IMR-90 (cell line): Measurements from ENCODE around the gene HOXD12. TPM values are rescaled to one million over a fixed set of nuclear protein-coding genes. Genes with fewer than 3 reads are reported as not detected.
A peak's percentile ranks its signal among the peaks of the same experiment; 100 is the strongest.

Experiments
- ATAC-seq: fragments of 200-7000 bp; cut with Tn5 transposase; 2 replicates; pipeline ENCODE4 v1.9.1; 2020; ENCODE audit warnings: low read depth, mild to moderate bottlenecking, moderate library complexity
- BruUV-seq: library from RNA; stranded (reverse); fragments of 400-500 nt; replicated peaks from 2 replicates; lab custom pipeline; 2021; lab: Mats Ljungman, UMichigan
- CTCF ChIA-PET: fragments of 300-600 bp; formaldehyde crosslinking; extraction: SDS; loops from one replicate; lab custom pipeline; 2021; ENCODE audit warnings: antibody characterized with exemption; lab: Yijun Ruan, JAX
- POLR2A ChIA-PET: fragments of 300-600 bp; sonication (Branson Sonifier 250); formaldehyde crosslinking; loops from one replicate; lab custom pipeline; 2022; ENCODE audit warnings: antibody characterized with exemption; ENCODE audit not compliant: unreplicated experiment; lab: Charles Lee
- DNase-seq: peaks from one replicate; pipeline ENCODE4 v3.0.0; 2013
- H2AFZ ChIP-seq: replicated peaks from 2 replicates; pipeline ENCODE3; 2013; ENCODE audit warnings: low read length, mild to moderate bottlenecking; ENCODE audit not compliant: poor library complexity
- H2AK5ac ChIP-seq: 2 replicates; pipeline ENCODE4 v1.6.1; 2013; ENCODE audit warnings: low read depth, low read length, inconsistent platforms
- H2AK9ac ChIP-seq: replicated peaks from 2 replicates; pipeline ENCODE3; 2013; ENCODE audit warnings: mild to moderate bottlenecking, low read depth, low read length, moderate library complexity; ENCODE audit not compliant: poor library complexity
- H2BK120ac ChIP-seq: 2 replicates; pipeline ENCODE4 v1.6.1; 2013; ENCODE audit warnings: low read depth, low read length, inconsistent platforms
- H2BK15ac ChIP-seq: 3 replicates; pipeline ENCODE4 v1.6.1; 2013; ENCODE audit warnings: low read depth, low read length, inconsistent platforms
- H2BK20ac ChIP-seq: 2 replicates; pipeline ENCODE4 v1.6.1; 2013; ENCODE audit warnings: low read depth, mild to moderate bottlenecking, inconsistent platforms, low read length, moderate library complexity
- H2BK5ac ChIP-seq: 2 replicates; pipeline ENCODE4 v1.6.1; 2013; ENCODE audit warnings: mild to moderate bottlenecking, low read depth, low read length, inconsistent platforms; ENCODE audit not compliant: poor library complexity, severe bottlenecking
- H3K14ac ChIP-seq: replicated peaks from 2 replicates; pipeline ENCODE4 v1.6.1; 2013; ENCODE audit warnings: low read depth, low read length, inconsistent platforms
- H3K18ac ChIP-seq: 2 replicates; pipeline ENCODE4 v1.6.1; 2013; ENCODE audit warnings: low read depth, low read length, control low read depth
- H3K23ac ChIP-seq: 2 replicates; pipeline ENCODE4 v1.6.1; 2013; ENCODE audit warnings: low read depth, low read length, inconsistent platforms
- H3K27ac ChIP-seq: 2 replicates; pipeline ENCODE4 v1.5.1; 2013; ENCODE audit warnings: mild to moderate bottlenecking, control low read depth, low read length; ENCODE audit not compliant: insufficient read depth
- H3K27me3 ChIP-seq: 2 replicates; pipeline ENCODE4 v1.6.1; 2013; ENCODE audit warnings: low read length; ENCODE audit not compliant: control insufficient read depth, insufficient read depth
- H3K36me3 ChIP-seq: 2 replicates; pipeline ENCODE4 v1.6.1; 2013; ENCODE audit warnings: low read length, mixed read lengths; ENCODE audit not compliant: control insufficient read depth, insufficient read depth
- H3K4ac ChIP-seq: 2 replicates; pipeline ENCODE4 v1.6.1; 2013; ENCODE audit warnings: low read depth, low read length, inconsistent platforms
- H3K4me1 ChIP-seq: 2 replicates; pipeline ENCODE4 v1.6.1; 2013; ENCODE audit warnings: low read length, mixed read lengths; ENCODE audit not compliant: control insufficient read depth, insufficient read depth
- H3K4me2 ChIP-seq: 2 replicates; pipeline ENCODE4 v1.6.1; 2013; ENCODE audit warnings: low read depth, mild to moderate bottlenecking, control low read depth, low read length, moderate library complexity
- H3K4me3 ChIP-seq: 2 replicates; pipeline ENCODE4 v1.5.1; 2013; ENCODE audit warnings: low read depth, mild to moderate bottlenecking, control low read depth, low read length, moderate library complexity; ENCODE audit not compliant: insufficient read depth
- H3K56ac ChIP-seq: 2 replicates; pipeline ENCODE4 v1.6.1; 2013; ENCODE audit warnings: low read length, inconsistent platforms; ENCODE audit not compliant: insufficient read depth; ENCODE audit errors: extremely low read depth
- H3K79me1 ChIP-seq, 2 experiments: 2 replicates each; pipeline ENCODE4 v1.6.1; 2013; ENCODE audit warnings: low read length in 2 of 2, inconsistent platforms in 1 of 2, low read depth in 1 of 2
- H3K9ac ChIP-seq: 2 replicates; pipeline ENCODE4 v1.6.1; 2013; ENCODE audit warnings: low read depth, low read length, control low read depth
- H3K9me1 ChIP-seq: 2 replicates; pipeline ENCODE4 v1.6.1; 2013; ENCODE audit warnings: low read length, inconsistent platforms; ENCODE audit not compliant: insufficient read depth
- H3K9me3 ChIP-seq: 2 replicates; pipeline ENCODE4 v1.6.1; 2013; ENCODE audit warnings: low read length; ENCODE audit not compliant: control insufficient read depth, insufficient read depth
- H4K20me1 ChIP-seq: 2 replicates; pipeline ENCODE4 v1.6.1; 2013; ENCODE audit warnings: low read length, inconsistent platforms; ENCODE audit not compliant: insufficient read depth
- H4K5ac ChIP-seq: 2 replicates; pipeline ENCODE4 v1.6.1; 2013; ENCODE audit warnings: mild to moderate bottlenecking, low read depth, low read length, control low read depth
- H4K8ac ChIP-seq, 2 experiments: 2 replicates each; pipeline ENCODE4 v1.6.1; 2013; ENCODE audit warnings: low read depth in 2 of 2, low read length in 2 of 2, control low read depth in 1 of 2, inconsistent platforms in 1 of 2
- H4K91ac ChIP-seq: 2 replicates; pipeline ENCODE4 v1.6.1; 2013; ENCODE audit warnings: low read depth, low read length, inconsistent platforms; ENCODE audit not compliant: insufficient read depth
- CEBPB ChIP-seq: IDR thresholded peaks from 2 replicates; pipeline ENCODE4 v1.6.1; 2012; ENCODE audit warnings: low read depth, low read length, improper control_type of control experiment
- CHD1 ChIP-seq: IDR thresholded peaks from 2 replicates; pipeline ENCODE4 v1.6.1; 2012; ENCODE audit warnings: low read depth, low read length, improper control_type of control experiment
- FOS ChIP-seq: fragments of 150-350 bp; IDR thresholded peaks from 2 replicates; pipeline ENCODE4 v1.6.1; 2016; ENCODE audit warnings: low read depth, low read length
- MXI1 ChIP-seq: IDR thresholded peaks from 2 replicates; pipeline ENCODE4 v1.6.1; 2012; ENCODE audit warnings: low read depth, mild to moderate bottlenecking, low read length, moderate library complexity, borderline replicate concordance
- NFE2L2 ChIP-seq: fragments of 150-350 bp; IDR thresholded peaks from 2 replicates; pipeline ENCODE4 v1.6.1; 2016; ENCODE audit warnings: low read depth, mild to moderate bottlenecking, low read length
- RAD21 ChIP-seq: IDR thresholded peaks from 2 replicates; pipeline ENCODE4 v1.6.1; 2012; ENCODE audit warnings: low read length, improper control_type of control experiment
- RFX5 ChIP-seq: IDR thresholded peaks from 2 replicates; pipeline ENCODE4 v1.8.0; 2012; ENCODE audit warnings: low read depth, mild to moderate bottlenecking, low read length, moderate library complexity
- SMC3 ChIP-seq: fragments of 150-350 bp; IDR thresholded peaks from 2 replicates; pipeline ENCODE4 v1.6.1; 2016; ENCODE audit warnings: low read depth, mild to moderate bottlenecking, antibody characterized with exemption, low read length, moderate library complexity
- WGBS, 2 experiments: methylation state at CpG; one replicate each; pipeline versions ENCODE4 v1.1.5 to v1.1.7; 2013; ENCODE audit warnings: missing lambda C conversion rate in 2 of 2; ENCODE audit not compliant: insufficient read length in 1 of 2; ENCODE audit errors: extremely low coverage in 2 of 2; 5-methylcytosine and 5-hydroxymethylcytosine counted together
- dilution Hi-C: fragments of 300-500 bp; cut with HindIII; formaldehyde crosslinking; loops from one replicate; pipeline ENCODE4 v1.14.3; 2018; ENCODE audit warnings: low sequenced_read_pairs; ENCODE audit not compliant: unreplicated experiment
- in situ Hi-C: fragments of 300-500 bp; cut with MboI; formaldehyde crosslinking; loops from 3 replicates; pipeline ENCODE4 v1.14.3; 2019; ENCODE audit warnings: low sequenced_read_pairs, inconsistent platforms, mixed read lengths
- intact Hi-C: fragments of 100-400 bp; cut with micrococcal nuclease; formaldehyde crosslinking; loops from 2 replicates; pipeline ENCODE4 v1.10.0; 2022
- polyA plus RNA-seq, 3 experiments: library from polyadenylated mRNA; depleted of rRNA; stranded (reverse); fragments of >200 nt; gene quantifications; 2 replicates each; pipeline ENCODE4 v1.2.3, GENCODE V29; 2012; ENCODE audit warnings: low replicate concordance in 1 of 3
- total RNA-seq: library from RNA; depleted of rRNA; stranded (reverse); fragments of >200 nt; gene quantifications from 2 replicates; pipeline ENCODE4 v1.2.3, GENCODE V29; 2012
- TF ChIP-seq, protein P1 (sequence below): conservative IDR thresholded peaks from 2 replicates; pipeline ENCODE4 v1.5.1; 2012; ENCODE audit warnings: mild to moderate bottlenecking, low read depth, low read length, improper control_type of control experiment
- TF ChIP-seq, protein P2 (sequence below): fragments of 150-350 bp; IDR thresholded peaks from 2 replicates; pipeline ENCODE4 v1.6.1; 2017; ENCODE audit warnings: mild to moderate bottlenecking, antibody characterized with exemption, low read length, low read depth

The HOXD12 gene
- total and polyA plus RNA-seq, 2 of the 4 experiments (the other 2 are of a cell fraction): not detected

DNA sequence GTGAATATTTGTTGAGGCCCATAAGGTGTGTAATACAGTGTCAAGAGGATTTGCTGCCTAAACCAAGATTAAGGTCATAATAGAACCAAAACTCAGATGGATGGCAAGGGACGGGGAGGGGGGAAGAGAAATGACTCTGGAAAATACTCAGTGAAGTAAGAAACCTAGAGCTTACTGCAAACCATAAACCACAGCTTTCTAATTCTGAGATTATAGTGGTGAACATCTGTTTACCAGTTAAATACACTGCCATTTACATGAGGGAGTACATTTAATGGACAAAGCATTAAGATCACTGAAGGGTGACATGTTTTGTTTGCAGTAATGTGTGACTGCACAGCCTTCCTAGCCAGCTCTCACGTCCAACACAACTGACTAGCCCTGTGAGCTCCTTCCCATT, 35.6 kb upstream of the HOXD12 start (continued):
- TF ChIP-seq, protein P1, sequence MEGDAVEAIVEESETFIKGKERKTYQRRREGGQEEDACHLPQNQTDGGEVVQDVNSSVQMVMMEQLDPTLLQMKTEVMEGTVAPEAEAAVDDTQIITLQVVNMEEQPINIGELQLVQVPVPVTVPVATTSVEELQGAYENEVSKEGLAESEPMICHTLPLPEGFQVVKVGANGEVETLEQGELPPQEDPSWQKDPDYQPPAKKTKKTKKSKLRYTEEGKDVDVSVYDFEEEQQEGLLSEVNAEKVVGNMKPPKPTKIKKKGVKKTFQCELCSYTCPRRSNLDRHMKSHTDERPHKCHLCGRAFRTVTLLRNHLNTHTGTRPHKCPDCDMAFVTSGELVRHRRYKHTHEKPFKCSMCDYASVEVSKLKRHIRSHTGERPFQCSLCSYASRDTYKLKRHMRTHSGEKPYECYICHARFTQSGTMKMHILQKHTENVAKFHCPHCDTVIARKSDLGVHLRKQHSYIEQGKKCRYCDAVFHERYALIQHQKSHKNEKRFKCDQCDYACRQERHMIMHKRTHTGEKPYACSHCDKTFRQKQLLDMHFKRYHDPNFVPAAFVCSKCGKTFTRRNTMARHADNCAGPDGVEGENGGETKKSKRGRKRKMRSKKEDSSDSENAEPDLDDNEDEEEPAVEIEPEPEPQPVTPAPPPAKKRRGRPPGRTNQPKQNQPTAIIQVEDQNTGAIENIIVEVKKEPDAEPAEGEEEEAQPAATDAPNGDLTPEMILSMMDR: no peak

DNA sequence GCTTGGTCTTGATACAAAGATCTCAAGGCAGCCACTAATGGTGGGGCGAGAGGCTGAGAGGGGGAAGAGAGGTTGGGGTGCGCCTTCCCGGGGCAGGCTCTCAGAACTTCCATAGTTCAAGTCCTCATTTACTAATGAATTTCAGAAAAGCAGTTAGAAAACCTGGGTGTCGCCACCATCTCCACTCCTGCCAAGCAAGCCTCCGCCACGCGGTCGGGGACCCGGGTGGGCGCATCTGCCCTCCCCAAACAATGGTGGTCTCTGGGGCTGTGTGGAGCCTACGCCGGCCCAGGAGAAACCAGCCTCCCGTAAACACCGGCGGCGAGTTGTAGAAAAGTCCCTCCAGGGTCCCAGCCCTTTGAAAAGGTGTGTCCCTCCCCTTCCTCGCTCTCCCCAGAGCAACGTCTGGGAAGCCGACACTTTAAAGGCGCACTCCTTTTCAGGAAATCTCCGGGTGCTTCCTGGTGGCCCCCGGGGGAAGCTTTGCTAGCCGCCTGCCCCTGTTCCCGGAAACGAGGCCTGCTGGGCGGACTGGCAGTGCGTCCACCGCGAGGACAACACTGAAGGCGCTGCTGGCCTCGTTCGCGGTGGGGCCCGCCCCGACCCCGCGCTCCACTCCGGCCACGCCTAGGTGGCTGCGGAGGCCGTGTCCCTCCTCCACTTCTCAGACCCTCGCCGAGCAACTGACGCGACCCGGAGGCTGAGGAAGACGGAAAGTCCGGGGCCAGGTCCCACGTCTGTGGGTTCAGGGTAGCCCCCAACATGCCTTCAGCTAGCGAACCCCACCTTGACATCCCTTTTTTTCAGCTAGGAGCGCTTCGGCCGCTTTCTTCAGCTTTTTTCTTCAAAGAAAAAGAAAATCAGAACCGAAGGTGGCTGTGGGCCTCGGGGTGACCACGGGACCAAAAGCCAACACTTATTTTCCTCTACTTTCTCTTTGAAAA, 32.7 kb upstream of the HOXD12 start:
- peaks cover 3% of the 10 kb centered on the region; the same call in 1 of the 2 replicates for H3K9me3 ChIP-seq
- H3K27ac ChIP-seq: no peak overlapping the region
- no peaks in the 10 kb centered on the region for H3K9me1 ChIP-seq
- H3K9ac ChIP-seq: no peak overlapping the region
- H2AK5ac ChIP-seq: no peak overlapping the region
- ChIA-PET CTCF (no interaction called here), POLR2A (no interaction called here)
- ATAC-seq: no peak
- H2BK20ac ChIP-seq: no peak overlapping the region
- no peak overlapping the region for H4K8ac ChIP-seq
- H3K4me1 ChIP-seq: no peaks in the 10 kb centered on the region
- intact Hi-C loops (no loop called here), dilution Hi-C loops (no loop called here), in situ Hi-C loops (no loop called here)
- peak overlapping the region; percentile 79 for H2AFZ ChIP-seq
- H3K4me2 ChIP-seq: no peak overlapping the region; the same call in 1 of the 2 replicates
- no TSS peak for BruUV-seq
- DNase-seq: no peak
- H3K56ac ChIP-seq: no peak overlapping the region
- WGBS, 2 experiments: 12% methylated on average over 32 of the region's 56 CpGs; no CpG with 5 or more reads in 1 of the 2 experiments
- no peak overlapping the region for H2AK9ac ChIP-seq
- H3K4ac ChIP-seq: no peak overlapping the region
- H3K14ac ChIP-seq: no peak overlapping the region
- no peak overlapping the region for H3K18ac ChIP-seq
- H3K27me3 ChIP-seq: peaks cover 59% of the 10 kb centered on the region
- H3K4me3 ChIP-seq: no peak overlapping the region
- H2BK120ac ChIP-seq: no peak overlapping the region
- H3K79me1 ChIP-seq: no peaks in the 10 kb centered on the region
- H2BK15ac ChIP-seq: no peak overlapping the region
- H3K36me3 ChIP-seq: no peaks in the 10 kb centered on the region
- H4K91ac ChIP-seq: no peak overlapping the region
- H3K23ac ChIP-seq: no peak overlapping the region
- H4K5ac ChIP-seq: no peak overlapping the region
- H2BK5ac ChIP-seq: no peak overlapping the region
- no peaks in the 10 kb centered on the region for H4K20me1 ChIP-seq
- TF ChIP-seq RAD21 (no peak), CHD1 (no peak), MXI1 (no peak), CEBPB (no peak), NFE2L2 (no peak), FOS (no peak), SMC3 (no peak), RFX5 (no peak)
- TF ChIP-seq, protein P2, sequence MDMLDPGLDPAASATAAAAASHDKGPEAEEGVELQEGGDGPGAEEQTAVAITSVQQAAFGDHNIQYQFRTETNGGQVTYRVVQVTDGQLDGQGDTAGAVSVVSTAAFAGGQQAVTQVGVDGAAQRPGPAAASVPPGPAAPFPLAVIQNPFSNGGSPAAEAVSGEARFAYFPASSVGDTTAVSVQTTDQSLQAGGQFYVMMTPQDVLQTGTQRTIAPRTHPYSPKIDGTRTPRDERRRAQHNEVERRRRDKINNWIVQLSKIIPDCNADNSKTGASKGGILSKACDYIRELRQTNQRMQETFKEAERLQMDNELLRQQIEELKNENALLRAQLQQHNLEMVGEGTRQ: no peak
- TF ChIP-seq, protein P1: no peak
